HG02943 (cell line): ENCODE results near the gene CASP5.

Experiments used
- ATAC-seq: cut with Tn5 transposase; IDR thresholded peaks from one replicate; pipeline ENCODE4 v1.9.1; 2021; ENCODE audit warnings: mild to moderate bottlenecking, low read depth, moderate library complexity; ENCODE audit not compliant: unreplicated experiment

The CASP5 gene

GRCh38 chr11:104968856-104969776 lies 53.9 kb downstream of the CASP5 start:
- no peak for ATAC-seq

GRCh38 chr11:104968355-104968855 lies 54.6 kb downstream of the CASP5 start, which contains the start of gene CASP4:
TSS of gene CASP4 (minus strand) at chr11:104968574. CDS start at chr11:104968525, 49 bp downstream.
- ATAC-seq, result peak; percentile 83

- ATAC-seq, result peak; percentile 16
Observed at GRCh38 chr11:104967534-104968354, 55.2 kb downstream of the CASP5 start.

- ATAC-seq, result no peak
Observed at GRCh38 chr11:104965735-104966134, 57.2 kb downstream of the CASP5 start.

GRCh38 chr11:104964247-104964646 lies 58.7 kb downstream of the CASP5 start:
- no peak for ATAC-seq

- no peak for ATAC-seq
Observed at GRCh38 chr11:104962852-104963251, 60.1 kb downstream of the CASP5 start.

- ATAC-seq, result no peak
Observed at GRCh38 chr11:104957280-104957679, 65.7 kb downstream of the CASP5 start.

- no peak for ATAC-seq
Observed at GRCh38 chr11:104956528-104956927, 66.4 kb downstream of the CASP5 start.

- ATAC-seq, result peak; percentile 89
Observed at GRCh38 chr11:104946907-104947306, 76.1 kb downstream of the CASP5 start.
